Endothelial cell of umbilical vein (primary cell): ENCODE data around the gene ZNF813. TPM values are rescaled to one million over a fixed set of nuclear protein-coding genes. Genes with fewer than 3 reads are reported as not detected.

ENCODE experiments used
- BruUV-seq: library from RNA; stranded (reverse); fragments of 400-500 nt; replicated peaks from 2 replicates; lab custom pipeline; 2021; lab: Mats Ljungman, UMichigan
- CTCF ChIA-PET: fragments of 300-600, 350-600 bp; sonication (Branson Sonifier 250); formaldehyde crosslinking; loops from one replicate; lab custom pipeline; 2021; ENCODE audit warnings: antibody characterized with exemption, inconsistent platforms; lab: Charles Lee
- POLR2A ChIA-PET: fragments of 300-600, 350-600 bp; sonication (Branson Sonifier 250); formaldehyde crosslinking; loops from one replicate; lab custom pipeline; 2021; ENCODE audit warnings: antibody characterized with exemption, inconsistent platforms; lab: Charles Lee
- DNase-seq: peaks from one replicate; pipeline ENCODE4 v3.0.0-alpha.2; 2011; ENCODE audit warnings: low read depth, low spot score
- FAIRE-seq: peaks from 2 replicates; lab custom pipeline; 2011; peaks lifted over from hg19 to GRCh38; lab: Jason Lieb, UNC
- H2AFZ ChIP-seq: 2 replicates; pipeline ENCODE4 v1.6.0; 2012; ENCODE audit warnings: low read depth, low read length, control low read depth, inconsistent platforms
- H3K27ac ChIP-seq: 2 replicates; pipeline ENCODE4 v1.5.1; 2011; ENCODE audit warnings: low read depth, mild to moderate bottlenecking, control low read depth, low read length, moderate library complexity; ENCODE audit not compliant: insufficient read depth
- H3K27me3 ChIP-seq, 2 experiments: 2 replicates each; pipeline versions ENCODE4 v1.6.0 to v1.6.1; 2011; ENCODE audit warnings: low read length in 2 of 2, mixed read lengths in 1 of 2; ENCODE audit not compliant: control insufficient read depth in 2 of 2, insufficient read depth in 2 of 2
- H3K36me3 ChIP-seq, 2 experiments: 2 replicates in 1 of 2; 3 replicates in 1 of 2; pipeline ENCODE4 v1.5.1; 2011; ENCODE audit warnings: low read length in 2 of 2, mild to moderate bottlenecking in 1 of 2, moderate library complexity in 1 of 2; ENCODE audit not compliant: control insufficient read depth in 2 of 2, insufficient read depth in 2 of 2; ENCODE audit errors: extremely low read depth in 1 of 2
- H3K4me1 ChIP-seq: 3 replicates; pipeline ENCODE4 v1.5.1; 2011; ENCODE audit warnings: mild to moderate bottlenecking, low read length; ENCODE audit not compliant: control insufficient read depth, insufficient read depth; ENCODE audit errors: extremely low read depth
- H3K4me2 ChIP-seq: 2 replicates; pipeline ENCODE4 v1.6.1; 2011; ENCODE audit warnings: low read length, control low read depth, mixed read lengths; ENCODE audit not compliant: insufficient read depth
- H3K4me3 ChIP-seq, 3 experiments: fragments of 200-600 bp in 1 of 3; sonication (generic), shearing (Covaris generic) in 1 of 3; replicated peaks in 1 of 3; 2 replicates each; pipeline ENCODE4 v1.5.1; 2011 to 2016; ENCODE audit warnings: control low read depth in 3 of 3, low read length in 3 of 3, mild to moderate bottlenecking in 2 of 3, inconsistent platforms in 1 of 3, low read depth in 1 of 3, moderate library complexity in 1 of 3; ENCODE audit not compliant: insufficient read depth in 1 of 3
- H3K79me2 ChIP-seq: 2 replicates; pipeline ENCODE4 v1.6.0; 2012; ENCODE audit warnings: low read length, inconsistent platforms; ENCODE audit not compliant: control insufficient read depth, insufficient read depth
- H3K9ac ChIP-seq: replicated peaks from 2 replicates; pipeline ENCODE3; 2011; ENCODE audit warnings: low read length, control low read depth; ENCODE audit not compliant: insufficient read depth; ENCODE audit errors: extremely low read depth
- H3K9me1 ChIP-seq: replicated peaks from 3 replicates; pipeline ENCODE4 v1.6.0; 2011; ENCODE audit warnings: mild to moderate bottlenecking, low read length; ENCODE audit not compliant: control insufficient read depth, insufficient read depth; ENCODE audit errors: extremely low read depth
- H3K9me3 ChIP-seq: replicated peaks from 2 replicates; pipeline ENCODE4 v1.5.1; 2012; ENCODE audit warnings: low read length, inconsistent platforms; ENCODE audit not compliant: control insufficient read depth, insufficient read depth
- H4K20me1 ChIP-seq: replicated peaks from 2 replicates; pipeline ENCODE3; 2011; ENCODE audit warnings: mild to moderate bottlenecking, low read length; ENCODE audit not compliant: control insufficient read depth, insufficient read depth; ENCODE audit errors: extremely low read depth
- FOS ChIP-seq: IDR thresholded peaks from 2 replicates; pipeline ENCODE4 v1.6.1; 2011; ENCODE audit warnings: mild to moderate bottlenecking, low read length, moderate library complexity, borderline replicate concordance; ENCODE audit not compliant: insufficient read depth
- GATA2 ChIP-seq: IDR thresholded peaks from 2 replicates; pipeline ENCODE4 v1.7.0; 2011; ENCODE audit warnings: low read depth, mild to moderate bottlenecking, moderate library complexity, mixed read lengths, low read length; ENCODE audit not compliant: insufficient read length, insufficient read depth
- POLR2A ChIP-seq: IDR thresholded peaks from 2 replicates; pipeline ENCODE4 v1.6.1; 2012; ENCODE audit warnings: low read depth, mild to moderate bottlenecking, control low read depth, low read length
- POLR2AphosphoS5 ChIP-seq: IDR thresholded peaks from 2 replicates; pipeline ENCODE4 v1.6.1; 2012; ENCODE audit warnings: low read depth, mild to moderate bottlenecking, control low read depth, low read length, moderate library complexity; ENCODE audit not compliant: insufficient read depth
- dilution Hi-C: fragments of 300-500 bp; cut with MboI; formaldehyde crosslinking; loops from one replicate; pipeline ENCODE4 v1.15.0; 2019; ENCODE audit warnings: low sequenced_read_pairs; ENCODE audit not compliant: extremely low pct_ligation_motif_present
- intact Hi-C: fragments of 100-400 bp; cut with micrococcal nuclease; formaldehyde crosslinking; loops from one replicate; pipeline ENCODE4 v1.10.0; 2022
- polyA plus RNA-seq, 4 experiments: library from polyadenylated mRNA; depleted of rRNA in 3 of 4; stranded (reverse) in 3 of 4; unstranded in 1 of 4; fragments of >200 nt; gene quantifications; 2 replicates each; pipeline versions ENCODE4 v1.2.1 to v1.2.3, GENCODE V29; 2011 to 2012; ENCODE audit warnings: missing spikeins in 1 of 4
- total RNA-seq: library from RNA; stranded (reverse); gene quantifications from 2 replicates; pipeline ENCODE4 v1.2.3, GENCODE V29; 2021
- TF ChIP-seq, protein P1 (sequence below): IDR thresholded peaks from 2 replicates; pipeline ENCODE4 v1.6.1; 2011; ENCODE audit not compliant: insufficient read depth, insufficient read length
- TF ChIP-seq, protein P2 (sequence below), 2 donors: IDR thresholded peaks; 1 replicate in 1 of 2; 2 replicates in 1 of 2; pipeline ENCODE4 v1.5.1; 2011; ENCODE audit warnings: low read length in 2 of 2, mild to moderate bottlenecking in 2 of 2, moderate library complexity in 2 of 2, control low read depth in 1 of 2, inconsistent platforms in 1 of 2, low read depth in 1 of 2; ENCODE audit not compliant: insufficient read depth in 1 of 2; ENCODE audit errors: extremely low read depth in 1 of 2

Gene ZNF813
- total and polyA plus RNA-seq, 2 donors (not counting 3 experiments of a cell fraction or from before 2014, with no cell fraction given), result 0.47 to 2.3 TPM

- no peaks in the 10 kb centered on the region for H4K20me1 ChIP-seq
- TF ChIP-seq FOS (no peak), POLR2A (no peak), GATA2 (no peak), POLR2AphosphoS5 (no peak)
- TF ChIP-seq, protein P1, sequence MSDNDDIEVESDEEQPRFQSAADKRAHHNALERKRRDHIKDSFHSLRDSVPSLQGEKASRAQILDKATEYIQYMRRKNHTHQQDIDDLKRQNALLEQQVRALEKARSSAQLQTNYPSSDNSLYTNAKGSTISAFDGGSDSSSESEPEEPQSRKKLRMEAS, result no peak
- TF ChIP-seq, protein P2, sequence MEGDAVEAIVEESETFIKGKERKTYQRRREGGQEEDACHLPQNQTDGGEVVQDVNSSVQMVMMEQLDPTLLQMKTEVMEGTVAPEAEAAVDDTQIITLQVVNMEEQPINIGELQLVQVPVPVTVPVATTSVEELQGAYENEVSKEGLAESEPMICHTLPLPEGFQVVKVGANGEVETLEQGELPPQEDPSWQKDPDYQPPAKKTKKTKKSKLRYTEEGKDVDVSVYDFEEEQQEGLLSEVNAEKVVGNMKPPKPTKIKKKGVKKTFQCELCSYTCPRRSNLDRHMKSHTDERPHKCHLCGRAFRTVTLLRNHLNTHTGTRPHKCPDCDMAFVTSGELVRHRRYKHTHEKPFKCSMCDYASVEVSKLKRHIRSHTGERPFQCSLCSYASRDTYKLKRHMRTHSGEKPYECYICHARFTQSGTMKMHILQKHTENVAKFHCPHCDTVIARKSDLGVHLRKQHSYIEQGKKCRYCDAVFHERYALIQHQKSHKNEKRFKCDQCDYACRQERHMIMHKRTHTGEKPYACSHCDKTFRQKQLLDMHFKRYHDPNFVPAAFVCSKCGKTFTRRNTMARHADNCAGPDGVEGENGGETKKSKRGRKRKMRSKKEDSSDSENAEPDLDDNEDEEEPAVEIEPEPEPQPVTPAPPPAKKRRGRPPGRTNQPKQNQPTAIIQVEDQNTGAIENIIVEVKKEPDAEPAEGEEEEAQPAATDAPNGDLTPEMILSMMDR (IDR thresholded peaks at IDR 0.05; ENCODE audit: extremely low read depth in 1 of 2, insufficient read depth in 1 of 2, low read depth in 1 of 2, low read length in 2 of 2), result no peak
- no peak overlapping the region for H3K9ac ChIP-seq
- H3K9me1 ChIP-seq, result no peaks in the 10 kb centered on the region
- H3K4me2 ChIP-seq, result peak overlapping the region; percentile 69
- H3K9me3 ChIP-seq, result no peaks in the 10 kb centered on the region
- intact Hi-C loops (loop anchor here (1.0 to 2.0 kb wide), 3 partner anchors 18 to 89 kb away; partner anchors contain the start of genes ZNF331, ZNF761 and ZNF813), dilution Hi-C loops (no loop called here)
- no peak for DNase-seq
- H3K79me2 ChIP-seq, result peaks cover 5% of the 10 kb centered on the region
- H3K4me1 ChIP-seq, result peaks cover 8% of the 10 kb centered on the region
- no peak for FAIRE-seq
- BruUV-seq, result TSS peak; percentile 64
- no peaks in the 10 kb centered on the region for H3K27me3 ChIP-seq
- ChIA-PET POLR2A (no interaction called here), CTCF (interaction anchor here (0.8 to 1.9 kb wide), 7 partner anchors 11 to 443 kb away, joined by 4 to 10 read pairs (median 5); partner anchors contain the start of gene ZNF761)
- H3K27ac ChIP-seq, result peak overlapping the region; percentile 39
- no peaks in the 10 kb centered on the region for H3K36me3 ChIP-seq
- peak overlapping the region; percentile 77 for H2AFZ ChIP-seq
- peak overlapping the region in 2 of 3 experiments; percentile 30 to 32 for H3K4me3 ChIP-seq
Measured at GRCh38 chr19:53520163-53520546, 52.6 kb downstream of the ZNF813 start.
